ENCODE results near the gene ALDH3B1.

- TF ChIP-seq POLR2A (IDR thresholded peaks at IDR 0.05; ENCODE audit: extremely low read depth, insufficient read length) (no peak), CTCF (IDR thresholded peaks at IDR 0.05; ENCODE audit: low read depth, low read length) (no peak)
These were observed 55.7 kb downstream of the ALDH3B1 start for GRCh38 chr11:68065841-68066240.
